Endothelial cell of umbilical vein (primary cell): ENCODE measurements around the gene LYSMD2. TPM values are rescaled to one million over a fixed set of nuclear protein-coding genes. Genes with fewer than 3 reads are reported as not detected.

Experiments
- BruUV-seq: library from RNA; stranded (reverse); fragments of 400-500 nt; replicated peaks from 2 replicates; lab custom pipeline; 2021; lab: Mats Ljungman, UMichigan
- CTCF ChIA-PET: fragments of 300-600, 350-600 bp; sonication (Branson Sonifier 250); formaldehyde crosslinking; loops from one replicate; lab custom pipeline; 2021; ENCODE audit warnings: antibody characterized with exemption, inconsistent platforms; lab: Charles Lee
- POLR2A ChIA-PET: fragments of 300-600, 350-600 bp; sonication (Branson Sonifier 250); formaldehyde crosslinking; loops from one replicate; lab custom pipeline; 2021; ENCODE audit warnings: antibody characterized with exemption, inconsistent platforms; lab: Charles Lee
- DNase-seq: peaks from one replicate; pipeline ENCODE4 v3.0.0-alpha.2; 2011; ENCODE audit warnings: low read depth, low spot score
- FAIRE-seq: peaks from 2 replicates; lab custom pipeline; 2011; peaks lifted over from hg19 to GRCh38; lab: Jason Lieb, UNC
- H2AFZ ChIP-seq: 2 replicates; pipeline ENCODE4 v1.6.0; 2012; ENCODE audit warnings: low read depth, low read length, control low read depth, inconsistent platforms
- H3K27ac ChIP-seq: 2 replicates; pipeline ENCODE4 v1.5.1; 2011; ENCODE audit warnings: low read depth, mild to moderate bottlenecking, control low read depth, low read length, moderate library complexity; ENCODE audit not compliant: insufficient read depth
- H3K27me3 ChIP-seq, 2 experiments: 2 replicates each; pipeline versions ENCODE4 v1.6.0 to v1.6.1; 2011; ENCODE audit warnings: low read length in 2 of 2, mixed read lengths in 1 of 2; ENCODE audit not compliant: control insufficient read depth in 2 of 2, insufficient read depth in 2 of 2
- H3K36me3 ChIP-seq, 2 experiments: 2 replicates in 1 of 2; 3 replicates in 1 of 2; pipeline ENCODE4 v1.5.1; 2011; ENCODE audit warnings: low read length in 2 of 2, mild to moderate bottlenecking in 1 of 2, moderate library complexity in 1 of 2; ENCODE audit not compliant: control insufficient read depth in 2 of 2, insufficient read depth in 2 of 2; ENCODE audit errors: extremely low read depth in 1 of 2
- H3K4me1 ChIP-seq: 3 replicates; pipeline ENCODE4 v1.5.1; 2011; ENCODE audit warnings: mild to moderate bottlenecking, low read length; ENCODE audit not compliant: control insufficient read depth, insufficient read depth; ENCODE audit errors: extremely low read depth
- H3K4me2 ChIP-seq: 2 replicates; pipeline ENCODE4 v1.6.1; 2011; ENCODE audit warnings: low read length, control low read depth, mixed read lengths; ENCODE audit not compliant: insufficient read depth
- H3K4me3 ChIP-seq, 3 experiments: fragments of 200-600 bp in 1 of 3; sonication (generic), shearing (Covaris generic) in 1 of 3; replicated peaks in 1 of 3; 2 replicates each; pipeline ENCODE4 v1.5.1; 2011 to 2016; ENCODE audit warnings: control low read depth in 3 of 3, low read length in 3 of 3, mild to moderate bottlenecking in 2 of 3, inconsistent platforms in 1 of 3, low read depth in 1 of 3, moderate library complexity in 1 of 3; ENCODE audit not compliant: insufficient read depth in 1 of 3
- H3K79me2 ChIP-seq: 2 replicates; pipeline ENCODE4 v1.6.0; 2012; ENCODE audit warnings: low read length, inconsistent platforms; ENCODE audit not compliant: control insufficient read depth, insufficient read depth
- H3K9ac ChIP-seq: replicated peaks from 2 replicates; pipeline ENCODE3; 2011; ENCODE audit warnings: low read length, control low read depth; ENCODE audit not compliant: insufficient read depth; ENCODE audit errors: extremely low read depth
- H3K9me1 ChIP-seq: replicated peaks from 3 replicates; pipeline ENCODE4 v1.6.0; 2011; ENCODE audit warnings: mild to moderate bottlenecking, low read length; ENCODE audit not compliant: control insufficient read depth, insufficient read depth; ENCODE audit errors: extremely low read depth
- H3K9me3 ChIP-seq: replicated peaks from 2 replicates; pipeline ENCODE4 v1.5.1; 2012; ENCODE audit warnings: low read length, inconsistent platforms; ENCODE audit not compliant: control insufficient read depth, insufficient read depth
- H4K20me1 ChIP-seq: replicated peaks from 2 replicates; pipeline ENCODE3; 2011; ENCODE audit warnings: mild to moderate bottlenecking, low read length; ENCODE audit not compliant: control insufficient read depth, insufficient read depth; ENCODE audit errors: extremely low read depth
- EZH2 ChIP-seq: IDR thresholded peaks from 2 replicates; pipeline ENCODE4 v1.6.1; 2012; ENCODE audit warnings: borderline replicate concordance, low read depth, mild to moderate bottlenecking, moderate library complexity, low read length, inconsistent platforms; ENCODE audit not compliant: severe bottlenecking
- FOS ChIP-seq: IDR thresholded peaks from 2 replicates; pipeline ENCODE4 v1.6.1; 2011; ENCODE audit warnings: mild to moderate bottlenecking, low read length, moderate library complexity, borderline replicate concordance; ENCODE audit not compliant: insufficient read depth
- GATA2 ChIP-seq: IDR thresholded peaks from 2 replicates; pipeline ENCODE4 v1.7.0; 2011; ENCODE audit warnings: low read depth, mild to moderate bottlenecking, moderate library complexity, mixed read lengths, low read length; ENCODE audit not compliant: insufficient read length, insufficient read depth
- JUN ChIP-seq: IDR thresholded peaks from 2 replicates; pipeline ENCODE4 v1.6.1; 2011; ENCODE audit warnings: borderline replicate concordance, low read depth; ENCODE audit not compliant: insufficient read length, insufficient read depth
- MYC ChIP-seq: IDR thresholded peaks from one replicate; pipeline ENCODE4 v1.6.1; 2011; ENCODE audit warnings: mild to moderate bottlenecking, low read depth, low read length
- POLR2A ChIP-seq: IDR thresholded peaks from 2 replicates; pipeline ENCODE4 v1.6.1; 2012; ENCODE audit warnings: low read depth, mild to moderate bottlenecking, control low read depth, low read length
- POLR2AphosphoS5 ChIP-seq: IDR thresholded peaks from 2 replicates; pipeline ENCODE4 v1.6.1; 2012; ENCODE audit warnings: low read depth, mild to moderate bottlenecking, control low read depth, low read length, moderate library complexity; ENCODE audit not compliant: insufficient read depth
- dilution Hi-C: fragments of 300-500 bp; cut with MboI; formaldehyde crosslinking; loops from one replicate; pipeline ENCODE4 v1.15.0; 2019; ENCODE audit warnings: low sequenced_read_pairs; ENCODE audit not compliant: extremely low pct_ligation_motif_present
- intact Hi-C: fragments of 100-400 bp; cut with micrococcal nuclease; formaldehyde crosslinking; loops from one replicate; pipeline ENCODE4 v1.10.0; 2022
- polyA plus RNA-seq, 4 experiments: library from polyadenylated mRNA; depleted of rRNA in 3 of 4; stranded (reverse) in 3 of 4; unstranded in 1 of 4; fragments of >200 nt; gene quantifications; 2 replicates each; pipeline versions ENCODE4 v1.2.1 to v1.2.3, GENCODE V29; 2011 to 2012; ENCODE audit warnings: missing spikeins in 1 of 4
- total RNA-seq: library from RNA; stranded (reverse); gene quantifications from 2 replicates; pipeline ENCODE4 v1.2.3, GENCODE V29; 2021
- TF ChIP-seq, protein P1 (sequence below): IDR thresholded peaks from 2 replicates; pipeline ENCODE4 v1.6.1; 2011; ENCODE audit not compliant: insufficient read depth, insufficient read length
- TF ChIP-seq, protein P2 (sequence below), 2 donors: IDR thresholded peaks; 1 replicate in 1 of 2; 2 replicates in 1 of 2; pipeline ENCODE4 v1.5.1; 2011; ENCODE audit warnings: low read length in 2 of 2, mild to moderate bottlenecking in 2 of 2, moderate library complexity in 2 of 2, control low read depth in 1 of 2, inconsistent platforms in 1 of 2, low read depth in 1 of 2; ENCODE audit not compliant: insufficient read depth in 1 of 2; ENCODE audit errors: extremely low read depth in 1 of 2

Gene LYSMD2
- total and polyA plus RNA-seq, 2 donors (not counting 3 experiments of a cell fraction or from before 2014, with no cell fraction given), result 6.2 to 8.0 TPM

DNA sequence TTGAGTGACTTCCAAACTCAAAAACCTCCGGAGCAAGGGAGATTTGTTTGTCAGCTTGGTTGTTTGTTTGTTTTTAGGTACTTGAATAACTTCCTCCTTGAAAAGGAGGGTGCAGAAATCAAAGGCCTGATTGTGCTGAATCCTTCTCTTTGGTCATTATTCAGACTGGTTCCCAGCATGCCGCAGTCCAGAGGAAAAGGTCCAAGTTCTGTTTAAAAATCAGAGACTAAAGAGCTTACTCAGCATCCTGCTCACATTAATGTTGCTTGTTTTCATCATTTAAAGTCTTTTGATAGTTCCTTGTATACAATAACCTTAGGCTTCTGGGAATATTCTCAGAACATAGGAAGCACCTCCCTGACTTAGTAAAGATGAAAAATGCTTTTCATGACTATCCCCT, 57.1 kb downstream of the LYSMD2 start:
- intact Hi-C loops (no loop called here), dilution Hi-C loops (no loop called here)
- H3K27ac ChIP-seq, result no peak overlapping the region
- H3K36me3 ChIP-seq, result no peaks in the 10 kb centered on the region
- no peak overlapping the region for H2AFZ ChIP-seq
- peaks cover 0 to 33% of the 10 kb centered on the region in 2 experiments for H3K27me3 ChIP-seq
- H3K9ac ChIP-seq, result no peak overlapping the region
- H3K4me3 ChIP-seq, result no peak overlapping the region
- POLR2A ChIA-PET, result no interaction called here
- no peak for DNase-seq
- H3K4me2 ChIP-seq, result no peak overlapping the region
- no peaks in the 10 kb centered on the region for H3K4me1 ChIP-seq
- no peaks in the 10 kb centered on the region for H3K9me1 ChIP-seq
- no peaks in the 10 kb centered on the region for H4K20me1 ChIP-seq
- no TSS peak for BruUV-seq
- no peak for TF ChIP-seq POLR2AphosphoS5
- no peak for TF ChIP-seq POLR2A
- TF ChIP-seq, protein P1, sequence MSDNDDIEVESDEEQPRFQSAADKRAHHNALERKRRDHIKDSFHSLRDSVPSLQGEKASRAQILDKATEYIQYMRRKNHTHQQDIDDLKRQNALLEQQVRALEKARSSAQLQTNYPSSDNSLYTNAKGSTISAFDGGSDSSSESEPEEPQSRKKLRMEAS, result no peak
- no peak for TF ChIP-seq MYC
- TF ChIP-seq JUN, result no peak
- TF ChIP-seq FOS, result no peak
- no peak for TF ChIP-seq GATA2
- FAIRE-seq, result no peak
- CTCF ChIA-PET, result interaction anchor here (0.6 to 1.8 kb wide), 2 partner anchors 10 to 23 kb away, joined by 3 to 4 read pairs; no protein-coding TSS in a partner anchor
- no peaks in the 10 kb centered on the region for H3K9me3 ChIP-seq
- H3K79me2 ChIP-seq, result no peaks in the 10 kb centered on the region

DNA sequence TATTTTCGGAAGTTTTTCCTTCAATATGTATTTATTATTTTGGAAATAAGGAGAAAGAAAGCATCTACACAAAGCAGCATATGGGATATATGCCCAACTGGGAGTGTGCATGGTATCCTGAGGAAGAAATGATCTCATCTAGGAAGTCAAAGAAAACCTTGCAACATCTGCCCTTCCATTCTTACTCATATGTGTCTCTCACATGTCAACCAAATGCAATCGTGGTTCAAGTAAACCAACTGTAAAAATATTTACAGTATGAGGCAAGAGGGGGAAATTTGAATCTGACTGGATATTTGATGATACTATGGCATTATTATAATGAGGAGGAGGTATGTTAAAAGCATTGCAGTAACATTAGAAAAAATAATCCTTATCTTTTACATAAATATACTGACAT, 59.4 kb downstream of the LYSMD2 start:
- H3K36me3 ChIP-seq, result no peaks in the 10 kb centered on the region
- H3K27me3 ChIP-seq, result peaks cover 3 to 24% of the 10 kb centered on the region in 2 experiments
- intact Hi-C loops (no loop called here), dilution Hi-C loops (no loop called here)
- no peaks in the 10 kb centered on the region for H3K4me1 ChIP-seq
- POLR2A ChIA-PET, result no interaction called here
- H3K79me2 ChIP-seq, result no peaks in the 10 kb centered on the region
- H3K9me3 ChIP-seq, result no peaks in the 10 kb centered on the region
- CTCF ChIA-PET, result no interaction called here
- no peak for TF ChIP-seq EZH2
- TF ChIP-seq, protein P1, result no peak
- TF ChIP-seq, protein P2, sequence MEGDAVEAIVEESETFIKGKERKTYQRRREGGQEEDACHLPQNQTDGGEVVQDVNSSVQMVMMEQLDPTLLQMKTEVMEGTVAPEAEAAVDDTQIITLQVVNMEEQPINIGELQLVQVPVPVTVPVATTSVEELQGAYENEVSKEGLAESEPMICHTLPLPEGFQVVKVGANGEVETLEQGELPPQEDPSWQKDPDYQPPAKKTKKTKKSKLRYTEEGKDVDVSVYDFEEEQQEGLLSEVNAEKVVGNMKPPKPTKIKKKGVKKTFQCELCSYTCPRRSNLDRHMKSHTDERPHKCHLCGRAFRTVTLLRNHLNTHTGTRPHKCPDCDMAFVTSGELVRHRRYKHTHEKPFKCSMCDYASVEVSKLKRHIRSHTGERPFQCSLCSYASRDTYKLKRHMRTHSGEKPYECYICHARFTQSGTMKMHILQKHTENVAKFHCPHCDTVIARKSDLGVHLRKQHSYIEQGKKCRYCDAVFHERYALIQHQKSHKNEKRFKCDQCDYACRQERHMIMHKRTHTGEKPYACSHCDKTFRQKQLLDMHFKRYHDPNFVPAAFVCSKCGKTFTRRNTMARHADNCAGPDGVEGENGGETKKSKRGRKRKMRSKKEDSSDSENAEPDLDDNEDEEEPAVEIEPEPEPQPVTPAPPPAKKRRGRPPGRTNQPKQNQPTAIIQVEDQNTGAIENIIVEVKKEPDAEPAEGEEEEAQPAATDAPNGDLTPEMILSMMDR (IDR thresholded peaks at IDR 0.05; ENCODE audit: extremely low read depth in 1 of 2, insufficient read depth in 1 of 2, low read depth in 1 of 2, low read length in 2 of 2), result no peak
- TF ChIP-seq GATA2, result no peak
- TF ChIP-seq JUN, result no peak
- no peak for TF ChIP-seq POLR2AphosphoS5
- no peak for TF ChIP-seq MYC
- TF ChIP-seq FOS, result no peak
- TF ChIP-seq POLR2A, result no peak
- H3K4me3 ChIP-seq, result no peak overlapping the region
- H3K27ac ChIP-seq, result no peak overlapping the region
- no peak overlapping the region for H3K4me2 ChIP-seq
- BruUV-seq, result no TSS peak
- H2AFZ ChIP-seq, result no peak overlapping the region
- no peak for FAIRE-seq
- peaks cover 3% of the 10 kb centered on the region for H4K20me1 ChIP-seq
- no peak overlapping the region for H3K9ac ChIP-seq
- no peaks in the 10 kb centered on the region for H3K9me1 ChIP-seq
- no peak for DNase-seq
